Sigmoid colon (tissue), 3 donors: Measurements from ENCODE around the gene TNFRSF11A.

ENCODE experiments used
- CTCF ChIP-seq, 4 experiments: fragments of 450-650 bp in 3 of 4; fragments of 200-600 bp in 1 of 4; IDR thresholded peaks; one replicate each; pipeline ENCODE4 v1.5.1; 2016 to 2019; ENCODE audit warnings: antibody characterized with exemption in 4 of 4, mild to moderate bottlenecking in 3 of 4, moderate library complexity in 2 of 4
- POLR2A ChIP-seq, 2 donors: fragments of 450-650 bp; IDR thresholded peaks; one replicate each; pipeline ENCODE4 v1.6.1; 2016; ENCODE audit warnings: antibody characterized with exemption in 2 of 2, mild to moderate bottlenecking in 2 of 2, moderate library complexity in 2 of 2

- no peak for TF ChIP-seq CTCF (IDR thresholded peaks at IDR 0.05)
- no peak for TF ChIP-seq POLR2A (IDR thresholded peaks at IDR 0.05)
Measured at GRCh38 chr18:62300359-62300963, 24.6 kb upstream of the TNFRSF11A start.
